ENCODE results near the gene RHOH.

The RHOH gene

DNA sequence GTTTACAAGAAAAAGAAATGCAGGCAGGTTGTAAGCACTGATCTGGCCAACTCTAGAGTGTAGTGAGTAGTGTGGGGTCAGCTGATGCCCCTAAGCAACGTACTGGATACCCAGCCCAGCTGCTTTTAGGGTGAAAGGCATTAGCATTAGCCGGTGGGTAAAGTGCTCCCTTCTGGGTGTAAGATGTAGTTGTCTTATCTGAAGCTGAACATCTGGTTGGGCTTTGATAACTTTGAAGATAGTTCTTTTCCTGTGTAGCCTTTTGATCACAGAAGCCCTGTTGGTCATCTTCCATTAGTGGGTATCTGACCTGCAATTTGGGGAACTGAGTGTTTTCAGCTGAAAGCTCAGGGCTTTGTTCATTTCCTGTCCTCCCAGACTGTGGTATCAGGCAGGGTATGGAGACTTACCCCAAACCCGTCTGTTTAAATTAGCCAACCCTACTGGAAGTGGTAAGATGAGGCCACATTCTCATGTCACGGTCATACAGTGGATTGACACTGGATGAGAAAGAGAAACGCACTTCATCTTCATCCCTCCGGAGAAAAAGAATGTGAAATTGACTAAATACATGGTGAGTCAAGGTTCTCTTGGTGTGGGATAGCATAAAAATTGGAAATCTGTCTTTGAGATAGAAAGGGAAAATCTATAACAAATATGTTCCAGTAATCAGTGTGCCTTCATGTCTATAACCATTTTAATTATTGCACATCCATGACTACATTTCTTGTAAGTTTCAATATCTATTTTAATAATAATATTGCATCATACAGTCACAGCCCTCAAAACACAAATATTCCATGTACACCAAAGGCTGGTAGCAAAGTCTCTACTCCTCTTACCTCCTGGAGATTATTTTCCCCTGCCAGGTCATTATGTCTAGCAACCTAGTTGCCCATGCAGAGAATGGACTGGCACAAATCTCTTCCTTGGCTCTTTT is 8.7 kb downstream of the RHOH start:
- DNase-seq, result no peak

DNA sequence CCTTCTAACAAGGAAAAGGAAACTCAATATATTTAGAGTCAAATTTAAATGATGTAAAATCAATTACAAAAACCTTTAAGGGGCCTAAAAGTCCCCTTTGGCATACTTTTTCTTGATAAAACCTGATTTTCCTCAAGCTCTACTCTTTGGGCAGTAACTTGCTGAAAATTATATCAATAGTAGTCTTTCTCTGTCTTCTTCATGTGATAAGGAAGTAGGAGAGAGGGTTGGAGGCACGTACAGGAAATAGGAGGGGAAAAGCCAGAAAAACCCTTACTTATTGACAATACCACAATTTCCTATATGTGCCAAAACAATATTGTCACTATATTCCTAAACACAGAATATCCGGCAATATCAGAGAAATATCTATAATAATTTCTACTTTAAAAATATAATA is 9.6 kb downstream of the RHOH start:
- no peak for DNase-seq

DNA sequence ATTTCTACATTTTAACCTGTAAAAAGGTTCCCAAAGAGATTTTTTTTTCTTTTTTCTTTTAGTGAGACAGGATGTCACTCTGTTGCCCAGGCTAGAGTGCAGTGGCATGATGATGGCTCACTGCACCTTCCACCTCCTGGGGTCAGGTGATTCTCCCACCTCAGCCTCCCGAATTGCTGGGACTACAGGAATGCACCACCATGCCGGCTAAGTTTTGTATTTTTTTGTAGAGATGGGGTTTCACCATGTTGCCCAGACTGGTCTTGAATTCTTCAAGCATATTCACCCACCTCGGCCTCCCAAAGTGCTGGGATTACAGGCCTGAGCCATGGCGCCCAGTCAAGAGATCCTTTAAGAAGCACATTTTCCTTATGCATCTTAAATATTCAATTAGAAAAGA is 12.6 kb downstream of the RHOH start:
- no peak for DNase-seq

DNA sequence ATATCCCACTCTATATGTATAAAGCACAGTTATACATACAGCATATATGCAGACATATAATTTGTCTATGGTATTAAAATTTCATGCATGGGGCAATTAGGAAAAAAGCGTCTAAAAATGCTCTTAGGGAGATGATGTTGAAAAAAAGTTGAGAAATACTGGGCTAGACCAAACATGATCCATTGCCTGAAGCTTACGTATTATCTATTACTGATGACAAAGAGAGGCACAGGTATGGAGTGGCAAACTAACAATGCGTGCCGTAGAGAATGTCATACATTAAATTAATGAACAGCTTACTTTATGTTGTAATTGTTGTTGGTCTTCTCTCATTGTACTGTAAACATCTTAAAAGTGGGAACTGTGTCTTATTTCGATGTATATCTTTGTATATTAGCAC is 13.9 kb downstream of the RHOH start:
- DNase-seq, result no peak

DNA sequence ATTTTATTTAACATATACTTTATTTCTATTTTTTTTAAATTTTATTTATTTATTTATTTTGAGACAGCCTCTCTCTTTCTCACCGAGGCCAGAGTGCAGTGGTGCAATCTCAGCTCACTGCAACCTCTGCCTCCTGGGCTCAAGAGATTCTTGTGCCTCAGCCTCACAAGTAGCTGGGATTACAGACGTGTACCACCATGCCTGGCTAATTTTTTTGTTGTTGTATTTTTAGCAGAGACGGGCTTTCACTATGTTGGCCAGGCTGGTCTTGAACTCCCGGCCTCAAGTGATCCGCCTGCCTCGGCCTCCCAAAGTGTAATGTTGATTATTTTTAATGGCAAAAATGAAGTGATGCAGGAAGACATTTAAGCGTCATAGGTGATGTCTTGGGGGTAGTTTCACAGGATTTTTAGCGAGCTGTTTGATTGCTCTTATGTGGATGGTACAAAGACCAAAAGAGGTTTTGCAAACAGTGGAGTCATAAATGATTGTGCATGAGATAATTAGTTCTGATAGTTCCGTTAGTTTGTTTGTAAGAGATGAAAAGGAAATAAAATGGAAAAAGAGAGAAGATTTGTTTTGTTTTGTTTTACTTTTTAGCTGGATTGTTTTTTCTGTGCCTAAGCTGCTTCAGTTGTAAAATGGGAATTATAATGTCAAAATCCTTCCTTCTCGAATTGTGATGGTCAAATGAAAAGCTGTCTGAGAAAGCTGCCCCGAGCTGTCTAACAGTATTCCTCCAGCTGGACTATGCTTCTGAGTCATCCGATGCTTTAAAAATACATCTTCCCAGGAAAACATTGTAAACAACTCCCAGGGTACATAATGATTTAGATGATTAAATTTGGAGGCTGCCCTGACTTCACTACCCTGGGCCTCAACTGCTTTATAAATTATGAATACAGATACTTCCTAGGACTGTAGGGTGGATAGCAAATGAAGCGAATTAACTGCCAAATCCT is 14.7 kb downstream of the RHOH start:
- DNase-seq, result no peak

DNA sequence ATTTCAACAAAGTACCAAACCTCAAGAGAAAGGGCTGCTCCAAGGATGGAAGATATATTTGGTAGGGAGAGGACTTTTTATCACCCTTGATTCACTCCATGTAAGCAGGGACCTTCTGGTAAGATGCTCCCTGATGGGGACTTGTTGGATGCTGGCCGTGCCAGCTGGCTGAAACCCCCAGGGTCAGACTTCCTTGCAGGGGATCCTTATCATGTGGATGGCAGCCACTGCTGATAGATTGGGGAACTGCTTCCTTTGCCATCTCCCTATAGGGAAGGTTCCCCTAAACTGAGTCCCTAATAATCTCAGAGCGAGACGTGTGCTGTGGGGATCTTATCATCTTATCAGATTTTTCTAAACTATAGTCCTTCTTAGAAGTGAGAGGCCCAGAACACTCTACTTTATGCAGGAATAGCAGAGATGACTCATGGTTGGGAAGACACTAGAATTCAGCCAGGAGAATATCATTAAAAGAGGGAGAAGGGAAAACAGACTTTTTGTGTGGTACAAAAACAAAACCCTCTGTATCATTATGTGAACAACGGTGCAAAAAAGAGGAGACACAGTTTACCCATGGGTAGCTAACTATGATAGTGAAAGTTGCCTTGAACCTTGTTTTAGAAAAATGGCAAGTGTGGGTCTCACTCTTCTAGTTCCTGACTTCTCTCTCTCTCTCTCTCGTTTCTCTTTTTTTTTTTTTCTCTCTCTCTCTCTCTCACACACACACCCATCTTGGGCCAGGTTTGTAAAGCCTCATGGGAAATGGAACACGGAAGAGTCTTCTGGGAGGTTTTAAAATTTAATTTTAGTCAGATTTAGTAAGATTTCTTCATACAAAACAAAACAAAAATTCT is 16.1 kb downstream of the RHOH start:
- no peak for DNase-seq

DNA sequence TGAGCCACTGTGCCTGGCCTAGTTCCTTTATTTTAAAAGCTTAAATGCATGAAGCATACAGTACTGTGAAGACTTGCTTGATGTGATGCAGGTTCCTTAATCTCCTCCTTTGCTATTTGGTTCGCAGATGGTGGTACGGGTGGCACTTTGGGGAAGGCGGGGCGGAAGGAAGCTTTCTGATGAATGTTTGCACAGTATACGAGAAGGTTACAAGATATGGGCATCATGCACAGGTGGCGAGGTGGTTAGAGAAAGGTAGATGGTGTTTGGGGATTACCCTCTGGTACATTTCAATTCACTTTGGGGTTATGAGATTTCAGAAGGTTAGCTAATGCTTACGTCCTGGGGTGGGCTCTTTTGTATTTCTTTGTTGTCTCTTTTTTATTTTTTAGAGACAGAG is 17.2 kb downstream of the RHOH start:
- DNase-seq, result no peak

DNA sequence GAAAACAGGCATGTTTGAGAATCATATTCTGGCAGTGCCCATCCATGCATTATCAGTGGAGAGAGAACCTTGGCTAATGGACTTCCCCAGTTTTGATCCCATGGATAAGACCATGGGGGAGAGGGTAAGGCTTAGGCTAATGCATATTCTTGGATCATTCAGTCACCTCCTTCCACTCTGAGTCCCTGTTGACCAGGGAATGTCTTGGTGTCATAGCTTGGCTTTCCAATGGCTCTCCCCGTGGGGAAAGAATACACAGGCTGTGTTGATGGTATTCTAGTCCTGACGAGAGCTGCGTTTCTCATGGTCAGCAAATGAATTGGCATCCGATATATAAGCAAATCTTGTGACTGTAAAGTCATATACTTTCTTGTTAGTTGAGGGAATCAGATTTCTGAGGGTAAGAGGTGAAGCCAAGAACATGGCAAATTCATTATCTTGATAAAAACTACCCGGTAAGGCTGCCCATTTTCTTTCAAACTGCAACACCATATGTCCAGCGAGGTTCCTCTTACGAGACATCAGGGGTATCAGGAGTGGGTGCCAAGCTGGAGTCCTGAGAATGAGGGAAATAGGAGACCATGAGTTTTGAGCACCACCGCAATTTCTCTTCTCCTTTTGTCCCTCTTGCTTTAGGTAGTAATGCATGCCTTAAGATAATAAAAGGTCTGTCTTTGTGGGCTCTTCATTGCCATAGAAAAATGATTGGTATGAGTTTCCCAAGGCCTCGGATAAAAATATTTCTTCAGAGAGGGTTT is 18.0 kb downstream of the RHOH start:
- DNase-seq, result no peak

DNA sequence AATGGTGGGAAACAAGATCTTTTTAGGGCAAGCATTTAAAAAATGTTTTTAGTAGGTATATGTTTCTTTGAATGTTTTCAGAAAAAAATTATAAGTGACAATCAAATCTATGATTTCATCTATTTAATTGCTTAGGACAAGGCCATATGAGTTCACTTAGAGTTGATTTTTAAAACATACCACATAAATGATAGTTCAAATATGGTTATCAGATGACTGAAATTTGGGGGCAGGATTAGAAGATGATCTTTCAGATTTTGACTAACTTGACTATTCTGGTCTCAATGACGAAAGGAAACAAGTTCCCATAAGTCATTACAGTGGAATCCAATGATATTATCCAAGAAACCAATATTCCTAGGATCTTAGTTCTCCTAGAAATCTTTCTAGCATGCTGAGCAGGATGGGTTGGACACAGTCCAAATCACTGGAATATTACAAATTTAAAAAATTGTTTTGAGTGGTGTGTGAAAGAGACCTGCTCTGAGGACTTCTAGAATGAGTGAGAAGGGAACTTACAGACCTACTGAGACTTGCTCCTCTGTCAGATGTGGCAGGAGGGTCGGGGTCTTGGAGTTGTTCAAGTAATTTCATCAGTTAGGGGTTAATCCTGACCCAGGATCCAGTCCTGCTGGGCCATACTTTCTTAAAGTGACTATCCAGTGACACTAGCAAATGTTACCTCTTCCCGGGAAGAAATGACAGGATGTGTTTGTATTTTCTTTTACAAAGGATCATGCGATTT is 20.0 kb downstream of the RHOH start:
- DNase-seq, result no peak

DNA sequence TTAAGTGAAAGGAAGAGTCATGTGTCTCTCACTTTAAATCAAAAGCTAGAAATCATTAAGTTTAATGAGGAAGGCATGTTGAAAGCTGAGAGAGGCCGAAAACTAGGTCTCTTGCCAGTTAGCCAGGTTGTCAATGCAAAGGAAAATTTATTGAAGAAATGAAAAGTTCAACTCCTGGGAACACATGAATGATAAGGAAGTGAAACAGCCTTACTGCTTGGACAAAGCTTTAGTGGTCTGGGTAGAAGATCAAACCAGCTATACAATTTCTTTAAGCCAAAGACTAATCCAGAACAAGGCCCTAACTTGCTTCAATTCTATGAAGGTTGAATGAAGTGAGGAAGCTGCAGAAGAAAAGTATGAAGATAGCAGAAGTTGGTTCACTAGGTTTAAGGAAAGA is 24.9 kb downstream of the RHOH start:
- DNase-seq, result no peak

DNA sequence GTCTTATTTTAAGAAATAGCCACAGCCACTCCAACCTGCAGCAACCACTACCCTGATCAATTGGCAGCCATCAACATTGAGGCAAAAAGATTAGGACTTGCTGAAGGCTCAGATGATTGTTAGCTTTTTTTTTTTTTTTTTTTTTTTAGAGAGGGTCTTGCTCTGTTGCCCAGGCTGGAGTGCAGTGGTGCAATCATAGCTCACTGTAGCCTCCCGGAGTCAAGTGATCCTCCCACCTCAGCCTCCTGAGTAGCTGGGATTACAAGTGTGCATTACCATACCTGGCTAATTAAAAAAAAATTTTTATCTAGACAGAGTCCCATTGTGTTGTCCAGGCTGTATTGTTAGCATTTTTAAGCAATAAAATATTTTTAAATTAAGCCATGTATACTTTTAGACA is 26.5 kb downstream of the RHOH start:
- DNase-seq, result no peak

DNA sequence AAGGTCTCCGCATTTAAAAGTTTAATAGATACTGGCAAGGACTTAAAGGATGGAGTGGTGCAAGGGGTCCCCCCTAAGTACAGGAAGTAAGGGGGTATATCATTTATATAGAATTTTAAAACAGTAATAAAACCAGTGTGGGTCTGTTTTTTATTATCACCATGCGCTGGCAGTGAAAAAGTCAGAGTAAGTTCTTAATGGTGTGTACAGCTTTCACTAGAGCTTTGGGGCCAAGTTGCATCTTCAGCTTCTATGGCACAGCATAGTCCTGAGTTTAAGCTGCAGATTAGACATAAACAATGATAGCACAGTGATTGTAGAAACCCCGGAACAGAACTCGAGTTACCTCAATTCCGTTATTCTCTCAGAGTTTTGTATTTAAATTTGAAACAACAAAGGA is 27.6 kb downstream of the RHOH start:
- DNase-seq, result no peak

DNA sequence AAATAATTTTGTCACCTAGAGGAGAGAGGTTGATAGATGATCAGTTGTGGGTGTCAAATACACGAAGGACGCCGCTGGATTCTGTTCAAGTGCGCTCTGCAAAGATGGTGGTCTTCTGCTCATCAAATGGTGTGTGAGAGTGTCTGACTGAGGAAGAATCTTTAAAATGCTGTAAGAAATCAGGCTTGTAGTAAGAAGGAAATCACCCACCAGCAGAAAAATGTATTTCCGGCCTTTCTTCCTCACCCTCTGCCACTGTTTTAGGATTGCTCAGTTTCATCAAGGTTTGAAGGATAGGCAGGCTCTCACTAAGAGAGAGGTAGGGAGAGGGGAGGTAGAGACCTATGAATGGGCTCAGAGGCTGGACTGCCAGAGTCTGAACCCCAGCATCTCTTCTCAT is 28.7 kb downstream of the RHOH start:
- DNase-seq, result no peak

DNA sequence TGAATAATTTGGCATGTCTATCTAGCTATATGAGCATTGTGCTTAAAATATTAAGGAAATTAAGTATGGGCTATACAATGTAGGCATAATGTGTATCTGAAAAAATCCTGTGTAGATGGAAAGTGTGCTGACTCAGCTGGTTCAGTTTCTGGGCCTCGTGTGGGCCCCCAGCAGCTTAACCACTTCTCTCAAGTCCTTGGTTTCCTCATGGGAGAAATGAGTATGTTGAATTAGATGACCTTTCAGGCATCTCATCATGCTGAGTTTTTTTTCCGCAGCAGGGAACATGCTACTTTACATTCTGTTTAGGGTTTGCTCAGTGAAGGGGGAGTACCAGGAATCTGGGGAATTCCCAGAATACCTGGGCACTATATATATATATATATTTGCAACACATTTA is 30.5 kb downstream of the RHOH start:
- DNase-seq, result no peak

DNA sequence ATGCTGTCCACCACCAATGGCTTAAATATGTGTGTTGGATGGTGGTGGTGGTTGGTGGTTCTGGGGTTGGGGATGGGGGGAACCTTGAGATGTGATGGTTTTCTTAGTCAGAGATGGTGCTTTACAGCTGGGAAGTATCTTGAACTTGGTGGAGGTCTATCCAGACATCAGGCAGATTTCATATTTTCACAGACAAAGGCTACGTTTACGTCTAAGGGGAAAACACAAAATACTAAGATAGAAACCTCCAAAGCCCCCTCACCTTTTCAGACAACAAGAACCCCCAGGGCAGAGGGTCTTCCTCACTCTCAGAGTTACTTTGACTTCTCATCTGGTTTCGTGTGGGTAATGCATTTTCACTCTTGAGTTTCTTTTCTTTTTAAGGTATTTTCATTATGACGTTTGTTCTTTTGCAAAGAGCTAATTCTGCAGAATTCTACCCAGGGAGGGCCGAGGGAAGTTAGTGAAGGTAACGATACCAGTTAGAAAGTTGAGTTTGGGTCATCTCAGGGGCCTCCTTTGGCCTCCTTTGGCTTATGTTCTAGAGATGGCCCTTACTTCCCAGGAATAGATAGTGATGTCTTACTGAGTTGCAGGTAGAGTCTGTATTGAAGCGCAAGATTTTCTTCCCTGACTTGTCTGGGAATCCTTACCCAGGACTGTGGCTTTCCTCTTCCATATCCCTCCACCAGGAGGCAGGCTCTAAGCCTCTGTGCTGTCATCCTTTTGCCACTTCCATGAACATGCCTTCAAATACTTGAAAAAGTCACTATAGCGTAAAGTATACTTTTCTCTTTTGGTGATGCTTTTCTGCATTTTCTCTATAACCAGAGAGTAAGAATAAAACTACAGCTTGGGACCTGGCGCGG is 31.9 kb downstream of the RHOH start:
- no peak for DNase-seq

DNA sequence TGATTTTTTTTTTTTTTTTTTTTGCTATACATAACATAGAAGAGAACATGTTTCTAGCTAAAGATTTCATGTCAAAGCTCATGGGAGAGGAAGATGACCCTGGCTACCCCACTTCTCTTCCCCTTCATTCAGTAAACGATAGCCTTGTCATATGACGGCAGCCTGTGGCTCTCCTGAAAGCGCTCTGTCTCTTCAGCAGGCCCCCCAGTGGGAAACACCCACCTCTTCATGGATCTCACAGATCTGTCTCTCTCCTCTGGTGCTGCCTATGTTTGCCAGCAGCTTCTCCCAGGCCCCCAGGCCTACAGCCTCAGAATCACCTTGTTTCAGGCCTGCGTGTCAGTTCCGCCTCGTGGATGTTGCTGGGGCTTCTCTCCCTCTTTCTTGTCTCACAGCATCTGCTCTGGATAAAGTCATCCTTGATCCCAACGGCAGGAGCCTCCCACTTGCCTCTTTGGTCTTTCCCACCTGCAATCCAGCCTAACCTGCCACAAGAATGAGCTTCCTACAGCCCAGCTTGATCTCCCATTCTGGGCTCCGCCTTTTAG is 34.6 kb downstream of the RHOH start:
- no peak for DNase-seq

DNA sequence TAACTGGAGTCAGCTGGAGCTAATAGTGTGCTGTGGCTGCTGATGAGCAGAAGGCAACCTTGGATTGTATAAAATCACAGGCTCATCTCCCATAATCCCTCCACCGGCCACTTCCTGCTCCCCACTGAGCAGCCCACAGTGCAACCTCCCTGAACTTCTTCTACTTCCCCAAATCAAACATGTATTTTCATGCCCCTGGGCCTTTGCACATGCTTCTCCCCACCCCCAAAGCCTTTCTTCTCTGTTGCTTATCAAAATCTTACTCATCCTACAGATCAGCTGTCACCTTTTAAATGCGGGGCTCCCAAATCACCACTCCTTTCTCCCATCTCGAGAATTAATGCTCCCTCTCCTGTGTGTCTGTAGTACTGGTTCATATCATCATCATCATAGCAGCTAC is 35.8 kb downstream of the RHOH start:
- DNase-seq, result no peak

DNA sequence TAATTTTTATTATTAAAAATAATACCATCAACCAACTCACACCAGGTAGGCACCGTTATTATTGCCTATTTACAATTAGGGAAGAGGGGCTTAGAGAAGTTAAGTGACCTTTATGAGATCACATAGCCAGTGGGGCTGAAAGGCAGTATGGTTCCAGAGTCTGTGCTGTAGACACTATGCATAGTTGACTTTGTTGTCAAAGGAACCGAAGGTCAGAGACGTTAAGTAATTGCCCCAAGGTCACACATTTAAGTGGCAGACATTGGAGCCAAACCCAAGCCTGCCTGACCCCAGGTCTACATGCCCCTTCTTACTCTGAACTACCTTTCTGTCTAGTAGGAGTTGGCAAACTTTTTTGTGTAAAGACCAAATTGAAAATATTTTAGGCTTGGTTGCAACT is 36.4 kb downstream of the RHOH start:
- DNase-seq, result no peak

DNA sequence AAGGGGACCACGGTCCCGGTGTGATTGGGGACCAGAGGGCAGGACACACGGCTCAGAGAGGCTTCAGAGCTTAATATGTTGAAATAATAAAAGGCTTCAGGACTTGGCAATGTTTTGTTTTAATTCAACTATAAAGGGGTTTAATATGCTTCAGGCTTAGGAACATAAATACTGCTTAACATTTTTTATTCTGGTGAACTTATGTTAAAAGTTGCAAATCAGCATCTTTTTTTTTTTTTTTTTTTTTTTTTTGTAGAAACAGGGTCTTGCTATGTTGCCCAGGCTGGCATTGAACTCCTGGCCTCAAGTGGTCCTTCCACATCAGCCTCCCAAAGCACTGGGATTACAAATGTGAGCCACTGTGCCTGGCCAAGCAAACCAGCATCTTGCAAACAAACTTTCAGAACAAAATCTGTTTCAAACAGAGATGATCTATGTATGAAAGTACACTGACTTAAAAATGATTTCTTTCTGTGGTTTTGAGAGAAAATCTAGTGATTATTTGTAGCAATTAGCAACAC is 37.7 kb downstream of the RHOH start:
- no peak for DNase-seq

All from activated gamma-delta T cell (primary cell).